ENCODE results near the gene RNF208. TPM values are rescaled to one million over a fixed set of nuclear protein-coding genes. Genes with fewer than 3 reads are reported as not detected.

RNF208 gene
- total and polyA plus RNA-seq, 9 of the 15 experiments (the other 6 are each of a cell fraction or from before 2014, with no cell fraction given), result 0.15 to 6.9 (median 0.50) TPM; not detected in 2

DNA sequence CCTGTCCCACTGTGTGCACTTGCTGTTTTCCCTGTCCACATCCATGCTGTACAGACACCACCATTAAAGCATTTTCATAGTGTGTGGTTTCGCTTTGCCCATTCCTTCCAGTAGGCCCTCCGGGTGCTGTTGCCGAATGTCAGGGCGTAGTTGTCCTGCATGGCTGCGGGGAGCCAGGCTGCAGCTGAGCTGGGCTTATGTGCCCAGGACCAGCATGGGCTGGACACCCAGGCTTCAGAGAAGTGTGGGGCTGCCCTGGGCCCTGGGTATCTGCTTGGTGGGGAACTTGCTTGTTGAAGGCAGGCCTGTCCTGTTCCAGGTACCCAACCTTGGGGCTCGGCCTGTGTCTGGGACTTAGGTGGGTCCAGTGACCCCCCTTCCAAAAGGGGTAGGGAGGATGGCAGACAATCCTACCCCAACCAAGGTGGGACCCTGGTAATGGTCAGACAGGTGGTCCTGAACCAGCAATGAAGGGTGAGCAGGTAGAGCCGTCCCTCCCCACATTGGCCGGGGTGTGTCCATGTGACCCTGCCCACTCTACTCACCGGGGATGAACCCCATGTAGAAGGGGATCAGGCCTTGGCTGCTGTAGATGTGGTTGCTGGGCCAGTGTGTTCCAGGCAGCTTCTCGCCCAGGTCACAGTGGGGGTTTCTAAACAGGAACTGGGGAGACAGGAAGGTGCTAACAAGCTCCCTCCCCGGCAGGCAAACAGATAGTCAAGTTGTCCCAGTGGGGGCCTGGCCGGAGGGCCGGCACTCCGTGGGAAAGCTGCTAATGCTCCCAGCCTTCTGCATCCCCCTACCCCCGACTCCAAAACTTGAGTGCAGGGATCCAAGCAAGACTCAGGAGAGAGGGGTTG, 21.8 kb upstream of the RNF208 start (continued):
- TF ChIP-seq ZBTB9 (CRISPR knock-in tag; IDR thresholded peaks at IDR 0.05), result 0 out of 2 replicates have a peak, but pooled peaks have one; percentile 36
- no peak for TF ChIP-seq NFYB (IDR thresholded peaks at IDR 0.05; ENCODE audit: extremely low read depth, insufficient read length)
- no peak for TF ChIP-seq ZNF384 (IDR thresholded peaks at IDR 0.05; ENCODE audit: low read depth, low read length)
- TF ChIP-seq, protein P1, sequence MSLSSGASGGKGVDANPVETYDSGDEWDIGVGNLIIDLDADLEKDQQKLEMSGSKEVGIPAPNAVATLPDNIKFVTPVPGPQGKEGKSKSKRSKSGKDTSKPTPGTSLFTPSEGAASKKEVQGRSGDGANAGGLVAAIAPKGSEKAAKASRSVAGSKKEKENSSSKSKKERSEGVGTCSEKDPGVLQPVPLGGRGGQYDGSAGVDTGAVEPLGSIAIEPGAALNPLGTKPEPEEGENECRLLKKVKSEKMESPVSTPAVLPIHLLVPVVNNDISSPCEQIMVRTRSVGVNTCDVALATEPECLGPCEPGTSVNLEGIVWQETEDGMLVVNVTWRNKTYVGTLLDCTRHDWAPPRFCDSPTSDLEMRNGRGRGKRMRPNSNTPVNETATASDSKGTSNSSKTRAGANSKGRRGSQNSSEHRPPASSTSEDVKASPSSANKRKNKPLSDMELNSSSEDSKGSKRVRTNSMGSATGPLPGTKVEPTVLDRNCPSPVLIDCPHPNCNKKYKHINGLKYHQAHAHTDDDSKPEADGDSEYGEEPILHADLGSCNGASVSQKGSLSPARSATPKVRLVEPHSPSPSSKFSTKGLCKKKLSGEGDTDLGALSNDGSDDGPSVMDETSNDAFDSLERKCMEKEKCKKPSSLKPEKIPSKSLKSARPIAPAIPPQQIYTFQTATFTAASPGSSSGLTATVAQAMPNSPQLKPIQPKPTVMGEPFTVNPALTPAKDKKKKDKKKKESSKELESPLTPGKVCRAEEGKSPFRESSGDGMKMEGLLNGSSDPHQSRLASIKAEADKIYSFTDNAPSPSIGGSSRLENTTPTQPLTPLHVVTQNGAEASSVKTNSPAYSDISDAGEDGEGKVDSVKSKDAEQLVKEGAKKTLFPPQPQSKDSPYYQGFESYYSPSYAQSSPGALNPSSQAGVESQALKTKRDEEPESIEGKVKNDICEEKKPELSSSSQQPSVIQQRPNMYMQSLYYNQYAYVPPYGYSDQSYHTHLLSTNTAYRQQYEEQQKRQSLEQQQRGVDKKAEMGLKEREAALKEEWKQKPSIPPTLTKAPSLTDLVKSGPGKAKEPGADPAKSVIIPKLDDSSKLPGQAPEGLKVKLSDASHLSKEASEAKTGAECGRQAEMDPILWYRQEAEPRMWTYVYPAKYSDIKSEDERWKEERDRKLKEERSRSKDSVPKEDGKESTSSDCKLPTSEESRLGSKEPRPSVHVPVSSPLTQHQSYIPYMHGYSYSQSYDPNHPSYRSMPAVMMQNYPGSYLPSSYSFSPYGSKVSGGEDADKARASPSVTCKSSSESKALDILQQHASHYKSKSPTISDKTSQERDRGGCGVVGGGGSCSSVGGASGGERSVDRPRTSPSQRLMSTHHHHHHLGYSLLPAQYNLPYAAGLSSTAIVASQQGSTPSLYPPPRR (CRISPR knock-in tag; IDR thresholded peaks at IDR 0.05; ENCODE audit: borderline replicate concordance), result no peak
- TF ChIP-seq ZNF277 (CRISPR knock-in tag; IDR thresholded peaks at IDR 0.05; ENCODE audit: borderline replicate concordance), result no peak
- no peak for TF ChIP-seq PYGO2 (tag; IDR thresholded peaks at IDR 0.05)
- TF ChIP-seq ARNT (IDR thresholded peaks at IDR 0.05), result no peak
- TF ChIP-seq NCOR1 (IDR thresholded peaks at IDR 0.05), result no peak
- no peak for TF ChIP-seq NFE2 (IDR thresholded peaks at IDR 0.05; ENCODE audit: low read depth)
- TF ChIP-seq ZNF583 (CRISPR knock-in tag; IDR thresholded peaks at IDR 0.05), result no peak
- TF ChIP-seq NFIX (CRISPR knock-in tag; IDR thresholded peaks at IDR 0.05; ENCODE audit: low read depth), result no peak
- no peak for TF ChIP-seq NELFE (IDR thresholded peaks at IDR 0.05; ENCODE audit: insufficient read depth, insufficient read length)
- no peak for TF ChIP-seq CBFA2T3 (IDR thresholded peaks at IDR 0.05)
- TF ChIP-seq, protein P2, sequence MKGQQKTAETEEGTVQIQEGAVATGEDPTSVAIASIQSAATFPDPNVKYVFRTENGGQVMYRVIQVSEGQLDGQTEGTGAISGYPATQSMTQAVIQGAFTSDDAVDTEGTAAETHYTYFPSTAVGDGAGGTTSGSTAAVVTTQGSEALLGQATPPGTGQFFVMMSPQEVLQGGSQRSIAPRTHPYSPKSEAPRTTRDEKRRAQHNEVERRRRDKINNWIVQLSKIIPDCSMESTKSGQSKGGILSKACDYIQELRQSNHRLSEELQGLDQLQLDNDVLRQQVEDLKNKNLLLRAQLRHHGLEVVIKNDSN (CRISPR knock-in tag; IDR thresholded peaks at IDR 0.05), result peak; percentile 74
- TF ChIP-seq, protein P3, sequence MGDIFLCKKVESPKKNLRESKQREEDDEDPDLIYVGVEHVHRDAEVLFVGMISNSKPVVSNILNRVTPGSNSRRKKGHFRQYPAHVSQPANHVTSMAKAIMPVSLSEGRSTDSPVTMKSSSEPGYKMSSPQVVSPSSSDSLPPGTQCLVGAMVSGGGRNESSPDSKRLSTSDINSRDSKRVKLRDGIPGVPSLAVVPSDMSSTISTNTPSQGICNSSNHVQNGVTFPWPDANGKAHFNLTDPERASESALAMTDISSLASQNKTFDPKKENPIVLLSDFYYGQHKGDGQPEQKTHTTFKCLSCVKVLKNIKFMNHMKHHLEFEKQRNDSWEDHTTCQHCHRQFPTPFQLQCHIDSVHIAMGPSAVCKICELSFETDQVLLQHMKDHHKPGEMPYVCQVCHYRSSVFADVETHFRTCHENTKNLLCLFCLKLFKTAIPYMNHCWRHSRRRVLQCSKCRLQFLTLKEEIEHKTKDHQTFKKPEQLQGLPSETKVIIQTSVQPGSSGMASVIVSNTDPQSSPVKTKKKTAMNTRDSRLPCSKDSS (IDR thresholded peaks at IDR 0.05; ENCODE audit: low read depth, partially characterized antibody), result no peak
- TF ChIP-seq ARID1B (IDR thresholded peaks at IDR 0.05), result no peak
- TF ChIP-seq MTA3 (IDR thresholded peaks at IDR 0.05; ENCODE audit: borderline replicate concordance), result peak; percentile 87; the same call in 1 of the 2 replicates

All from K562 (cell line).